Parathyroid adenoma (tissue), 2 donors: ENCODE measurements around the gene GRM4.

ENCODE experiments used
- H2AFZ ChIP-seq: fragments of 300-600 bp; sonication (generic); one replicate; pipeline ENCODE4 v1.7.0; 2017; ENCODE audit warnings: antibody characterized with exemption, mild to moderate bottlenecking
- H3K27ac ChIP-seq: fragments of 300-600 bp; sonication (generic); one replicate; pipeline ENCODE4 v1.7.0; 2017
- H3K27me3 ChIP-seq: fragments of 300-600 bp; sonication (generic); one replicate; pipeline ENCODE4 v1.7.0; 2017; ENCODE audit warnings: low read length; ENCODE audit not compliant: control insufficient read depth, insufficient read depth
- H3K36me3 ChIP-seq: fragments of 300-600 bp; sonication (generic); one replicate; pipeline ENCODE4 v1.7.0; 2017; ENCODE audit warnings: low read length; ENCODE audit not compliant: control insufficient read depth, insufficient read depth
- H3K4me1 ChIP-seq: fragments of 300-600 bp; sonication (generic); one replicate; pipeline ENCODE4 v1.7.0; 2017; ENCODE audit warnings: control low read depth
- H3K4me2 ChIP-seq: fragments of 300-600 bp; sonication (generic); one replicate; pipeline ENCODE4 v1.7.0; 2017; ENCODE audit warnings: low read length
- H3K4me3 ChIP-seq: fragments of 300-600 bp; sonication (generic); one replicate; pipeline ENCODE4 v1.7.0; 2017; ENCODE audit warnings: low read depth, low read length
- H3K79me2 ChIP-seq: fragments of 300-600 bp; sonication (generic); one replicate; pipeline ENCODE4 v1.7.0; 2017; ENCODE audit warnings: control low read depth
- H3K9ac ChIP-seq: fragments of 300-600 bp; sonication (generic); one replicate; pipeline ENCODE4 v1.7.0; 2017; ENCODE audit warnings: mild to moderate bottlenecking
- H3K9me3 ChIP-seq: fragments of 300-600 bp; sonication (generic); one replicate; pipeline ENCODE4 v1.7.0; 2017; ENCODE audit warnings: low read length; ENCODE audit not compliant: control insufficient read depth
- TF ChIP-seq, protein P1 (sequence below): fragments of 300-600 bp; sonication (generic); IDR thresholded peaks from one replicate; pipeline ENCODE4 v1.7.0; 2017; ENCODE audit warnings: antibody characterized with exemption, mild to moderate bottlenecking
- donor health status: primary hyperparathyroidism.

GRM4 gene

DNA sequence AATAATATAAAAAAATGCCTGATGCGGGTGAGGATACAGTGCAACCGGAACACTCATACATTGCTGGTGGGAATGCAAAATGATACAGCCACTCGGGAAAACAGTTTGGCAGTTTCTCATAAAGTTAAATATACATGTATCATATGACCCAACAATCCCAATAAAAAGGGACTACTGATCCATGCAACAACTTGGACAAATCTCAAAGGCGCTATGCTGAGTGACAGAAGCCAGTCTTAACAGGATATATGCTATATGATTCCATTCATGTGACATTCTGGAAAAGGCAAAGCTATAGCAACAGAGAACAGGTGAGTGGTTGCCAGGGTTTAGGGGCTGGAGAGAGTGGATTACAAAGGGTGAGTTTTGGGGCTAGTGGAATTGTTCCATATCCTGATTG is 171.9 kb downstream of the GRM4 start:
- Histone ChIP-seq H3K4me1 (no peaks in the 10 kb centered on the region), H3K79me2 (no peaks in the 10 kb centered on the region), H3K9ac (no peak overlapping the region), H3K36me3 (no peaks in the 10 kb centered on the region), H3K27ac (no peak overlapping the region), H3K27me3 (no peaks in the 10 kb centered on the region), H3K4me2 (no peak overlapping the region), H3K4me3 (no peak overlapping the region), H2AFZ (no peak overlapping the region), H3K9me3 (no peaks in the 10 kb centered on the region)
- TF ChIP-seq, protein P1, sequence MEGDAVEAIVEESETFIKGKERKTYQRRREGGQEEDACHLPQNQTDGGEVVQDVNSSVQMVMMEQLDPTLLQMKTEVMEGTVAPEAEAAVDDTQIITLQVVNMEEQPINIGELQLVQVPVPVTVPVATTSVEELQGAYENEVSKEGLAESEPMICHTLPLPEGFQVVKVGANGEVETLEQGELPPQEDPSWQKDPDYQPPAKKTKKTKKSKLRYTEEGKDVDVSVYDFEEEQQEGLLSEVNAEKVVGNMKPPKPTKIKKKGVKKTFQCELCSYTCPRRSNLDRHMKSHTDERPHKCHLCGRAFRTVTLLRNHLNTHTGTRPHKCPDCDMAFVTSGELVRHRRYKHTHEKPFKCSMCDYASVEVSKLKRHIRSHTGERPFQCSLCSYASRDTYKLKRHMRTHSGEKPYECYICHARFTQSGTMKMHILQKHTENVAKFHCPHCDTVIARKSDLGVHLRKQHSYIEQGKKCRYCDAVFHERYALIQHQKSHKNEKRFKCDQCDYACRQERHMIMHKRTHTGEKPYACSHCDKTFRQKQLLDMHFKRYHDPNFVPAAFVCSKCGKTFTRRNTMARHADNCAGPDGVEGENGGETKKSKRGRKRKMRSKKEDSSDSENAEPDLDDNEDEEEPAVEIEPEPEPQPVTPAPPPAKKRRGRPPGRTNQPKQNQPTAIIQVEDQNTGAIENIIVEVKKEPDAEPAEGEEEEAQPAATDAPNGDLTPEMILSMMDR = no peak

DNA sequence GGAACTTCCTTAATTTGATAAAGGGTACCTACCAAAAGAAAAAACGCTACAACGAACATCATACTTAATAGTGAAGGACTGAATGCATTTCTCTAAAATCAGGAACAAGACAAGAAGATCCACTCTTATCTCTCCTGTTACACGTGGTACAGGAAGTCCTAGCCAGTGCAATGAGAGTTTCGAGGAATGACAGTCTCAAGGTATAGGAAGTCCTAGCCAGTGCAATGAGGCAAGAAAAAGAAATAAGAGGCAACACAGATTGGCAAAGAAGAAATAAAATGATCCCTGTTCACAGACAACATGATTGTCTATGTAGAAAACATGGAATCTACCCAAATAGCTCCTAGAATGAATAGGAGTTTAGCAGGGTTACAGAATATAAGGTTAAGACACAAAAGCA is 174.3 kb downstream of the GRM4 start:
- H3K4me2 ChIP-seq = no peak overlapping the region
- H2AFZ ChIP-seq = no peak overlapping the region
- no peaks in the 10 kb centered on the region for H3K9me3 ChIP-seq
- no peaks in the 10 kb centered on the region for H3K4me1 ChIP-seq
- H3K79me2 ChIP-seq = no peaks in the 10 kb centered on the region
- H3K27me3 ChIP-seq = no peaks in the 10 kb centered on the region
- H3K9ac ChIP-seq = no peak overlapping the region
- no peak overlapping the region for H3K27ac ChIP-seq
- H3K4me3 ChIP-seq = no peak overlapping the region
- TF ChIP-seq, protein P1 = no peak
- H3K36me3 ChIP-seq = no peaks in the 10 kb centered on the region
